ENCODE measurements around the gene KRTAP8-1.

Gene KRTAP8-1

GRCh38 chr21:30813174-30813573, at the start of gene KRTAP8-1:
TSS of gene KRTAP8-1 (minus strand) at chr21:30813274. CDS start at chr21:30813220, 54 bp downstream.
- DNase-seq, result no peak

GRCh38 chr21:30847627-30848500, 34.8 kb upstream of the KRTAP8-1 start:
- no peak for DNase-seq

- DNase-seq, result no peak
Observed at GRCh38 chr21:30842990-30843389, 29.9 kb upstream of the KRTAP8-1 start.

GRCh38 chr21:30839304-30839703, 26.2 kb upstream of the KRTAP8-1 start:
- peak in 3 of 51 donors; percentile 2 to 6 (median 2) for DNase-seq

GRCh38 chr21:30838536-30838935, 25.5 kb upstream of the KRTAP8-1 start:
- DNase-seq, result no peak

GRCh38 chr21:30831194-30831765, 18.2 kb upstream of the KRTAP8-1 start:
- no peak for DNase-seq

GRCh38 chr21:30829659-30830058, 16.6 kb upstream of the KRTAP8-1 start, which contains the start of gene KRTAP7-1:
TSS of gene KRTAP7-1 (minus strand) at chr21:30829759. CDS start at chr21:30829698, 61 bp downstream.
- no peak for DNase-seq

GRCh38 chr21:30818837-30819610, 6.0 kb upstream of the KRTAP8-1 start:
- DNase-seq, result no peak

GRCh38 chr21:30800605-30801004, 12.5 kb downstream of the KRTAP8-1 start:
- no peak for DNase-seq

GRCh38 chr21:30793581-30794314, 19.3 kb downstream of the KRTAP8-1 start:
- no peak for DNase-seq

- DNase-seq, result no peak
Observed at GRCh38 chr21:30779249-30779648, 33.8 kb downstream of the KRTAP8-1 start.

GRCh38 chr21:30769724-30770431, 43.2 kb downstream of the KRTAP8-1 start:
- no peak for DNase-seq
